HFF-Myc (cell line): ENCODE results near the gene WNT6.

Experiments
- DNase-seq: peaks from one replicate; pipeline ENCODE4 v3.0.0-alpha.2; 2011; ENCODE audit warnings: low read depth; ENCODE audit errors: extremely low read depth
- H3K4me3 ChIP-seq: replicated peaks from 2 replicates; pipeline ENCODE4 v1.5.1; 2011; ENCODE audit warnings: low read depth, mild to moderate bottlenecking, control low read depth, low read length
- CTCF ChIP-seq: IDR thresholded peaks from 2 replicates; pipeline ENCODE4 v1.5.1; 2012; ENCODE audit warnings: mild to moderate bottlenecking, low read depth, low read length, control low read depth; ENCODE audit errors: missing control alignments

The WNT6 gene

GRCh38 chr2:218895326-218895725 lies 35.7 kb downstream of the WNT6 start:
- no peak for DNase-seq
- no peak overlapping the region for H3K4me3 ChIP-seq
- TF ChIP-seq CTCF, result no peak

GRCh38 chr2:218895759-218896500 lies 36.3 kb downstream of the WNT6 start:
- no peak overlapping the region for H3K4me3 ChIP-seq
- DNase-seq, result no peak
- no peak for TF ChIP-seq CTCF

- TF ChIP-seq CTCF, result no peak
- no peak overlapping the region for H3K4me3 ChIP-seq
- DNase-seq, result no peak
Observed at GRCh38 chr2:218896501-218897393, 37.1 kb downstream of the WNT6 start.

GRCh38 chr2:218897394-218898108 lies 37.9 kb downstream of the WNT6 start:
- no peak overlapping the region for H3K4me3 ChIP-seq
- TF ChIP-seq CTCF, result no peak
- DNase-seq, result no peak

- no peak for DNase-seq
- TF ChIP-seq CTCF, result peak; percentile 92
- no peak overlapping the region for H3K4me3 ChIP-seq
Observed at GRCh38 chr2:218898109-218898878, 38.7 kb downstream of the WNT6 start.

GRCh38 chr2:218899147-218899546 lies 39.5 kb downstream of the WNT6 start:
- DNase-seq, result no peak
- no peak for TF ChIP-seq CTCF

More at GRCh38 chr2:218899147-218899546, 39.5 kb downstream of the WNT6 start:
- no peak overlapping the region for H3K4me3 ChIP-seq
